Peyer's patch (tissue), 4 donors: Measurements from ENCODE around the gene IPO11.

Experiments
- CTCF ChIP-seq, 6 experiments: fragments of 450-650 bp in 4 of 6; fragments of 200-600 bp in 2 of 6; sonication (generic) in 1 of 6; IDR thresholded peaks; one replicate each; pipeline ENCODE4 v1.5.1; 2017 to 2019; ENCODE audit warnings: antibody characterized with exemption in 6 of 6, mild to moderate bottlenecking in 3 of 6, moderate library complexity in 1 of 6
- POLR2A ChIP-seq, 2 donors: fragments of 450-650 bp; IDR thresholded peaks; one replicate each; pipeline ENCODE4 v1.5.1; 2017; ENCODE audit warnings: antibody characterized with exemption in 2 of 2, mild to moderate bottlenecking in 2 of 2, moderate library complexity in 2 of 2

DNA sequence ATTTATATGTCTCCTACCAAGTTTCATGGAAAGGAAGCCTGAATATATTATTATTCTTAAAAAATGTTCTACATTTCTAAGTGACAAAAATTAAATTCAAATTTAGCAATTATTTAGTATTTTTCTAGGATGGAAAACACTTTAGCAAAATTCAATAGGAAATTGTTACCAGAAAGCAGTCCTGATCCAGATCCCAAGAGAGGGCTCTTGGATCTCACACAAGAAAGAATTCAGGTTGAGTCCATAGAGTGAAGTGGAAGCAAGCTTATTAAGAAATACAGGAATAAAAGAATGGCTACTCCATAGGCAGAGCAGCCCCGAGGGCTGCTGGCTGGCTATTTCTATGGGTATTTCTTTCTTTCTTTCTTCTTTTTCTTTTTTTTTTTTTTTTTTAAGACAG lies 210.7 kb downstream of the IPO11 start:
- TF ChIP-seq CTCF (IDR thresholded peaks at IDR 0.05) (no peak), POLR2A (IDR thresholded peaks at IDR 0.05) (no peak)
